K562 (cell line): ENCODE data around the gene ANKRD12. TPM values are rescaled to one million over a fixed set of nuclear protein-coding genes. Genes with fewer than 3 reads are reported as not detected.

ENCODE experiments used
- CEBPG ChIP-seq, 3 experiments: fragments of 200-800 bp in 1 of 3; sonication (Bioruptor generic) in 1 of 3; sonication (generic) in 1 of 3; formaldehyde crosslinking in 1 of 3; IDR thresholded peaks in 2 of 3; conservative IDR thresholded peaks in 1 of 3; 2 replicates each; pipeline versions ENCODE4 v1.6.1 to v1.8.0; 2016 to 2022; ENCODE audit warnings: missing compliant biosample characterization in 2 of 3, missing genetic modification characterization in 2 of 3, mild to moderate bottlenecking in 1 of 3, missing genetic modification reagents in 1 of 3
- KDM1A ChIP-seq, 2 experiments: fragments of 450-650 bp; IDR thresholded peaks; 2 replicates each; pipeline ENCODE4 v1.6.1; 2016; ENCODE audit warnings: mild to moderate bottlenecking in 2 of 2
- POLR2H ChIP-seq: IDR thresholded peaks from 2 replicates; pipeline ENCODE4 v1.6.1; 2016; ENCODE audit warnings: missing genetic modification characterization, low read depth, mild to moderate bottlenecking, control low read depth, missing compliant biosample characterization, moderate library complexity
- SPI1 ChIP-seq: IDR thresholded peaks from 2 replicates; pipeline ENCODE4 v1.6.1; 2011; ENCODE audit warnings: low read depth, low read length, control low read depth, borderline replicate concordance
- ZNF316 ChIP-seq: fragments of 450-650 bp; IDR thresholded peaks from 2 replicates; pipeline ENCODE4 v1.6.1; 2016
- ZNF584 ChIP-seq: fragments of 200-800 bp; sonication (Bioruptor generic); IDR thresholded peaks from 2 replicates; pipeline ENCODE4 v1.6.1; 2016; ENCODE audit warnings: low read depth, mild to moderate bottlenecking, missing genetic modification characterization, missing compliant biosample characterization
- polyA plus RNA-seq, 8 experiments: library from polyadenylated mRNA; depleted of rRNA in 4 of 8; stranded (reverse) in 5 of 8; unstranded in 3 of 8; fragments of >200 nt; fragmentation: Nextera tagmentation in 2 of 8; fragmentation: Illumina TruSeq in 1 of 8; extraction: Ambion mirVana in 2 of 8; extraction: Trizol in 1 of 8; gene quantifications; 2 replicates each; pipeline versions ENCODE4 v1.2.1 to v1.2.3, GENCODE V29; 2011 to 2014; ENCODE audit warnings: inconsistent platforms in 1 of 8, missing spikeins in 1 of 8
- total RNA-seq, 7 experiments: library from RNA; depleted of rRNA in 6 of 7; stranded (reverse); fragments of >200 nt in 6 of 7; fragmentation: Illumina TruSeq in 2 of 7; extraction: Trizol in 2 of 7; gene quantifications; 2 replicates each; pipeline versions ENCODE4 v1.2.1 to v1.2.3, GENCODE V29; 2011 to 2021; ENCODE audit warnings: low replicate concordance in 1 of 7
- TF ChIP-seq, protein P1 (sequence below), 3 experiments: fragments of 200-800 bp in 1 of 3; fragments of 250-450 bp in 1 of 3; fragments of 450-650 bp in 1 of 3; sonication (Bioruptor Pico) in 1 of 3; sonication (Bioruptor generic) in 1 of 3; formaldehyde crosslinking in 1 of 3; IDR thresholded peaks; 2 replicates each; pipeline versions ENCODE4 v1.6.1 to v1.8.0; 2016 to 2022; ENCODE audit warnings: mild to moderate bottlenecking in 2 of 3, missing genetic modification characterization in 2 of 3, missing compliant biosample characterization in 1 of 3, moderate library complexity in 1 of 3

ANKRD12 gene
- total and polyA plus RNA-seq, 9 of the 15 experiments (the other 6 are each of a cell fraction or from before 2014, with no cell fraction given), result 6.6 to 28.2 (median 16.0) TPM

DNA sequence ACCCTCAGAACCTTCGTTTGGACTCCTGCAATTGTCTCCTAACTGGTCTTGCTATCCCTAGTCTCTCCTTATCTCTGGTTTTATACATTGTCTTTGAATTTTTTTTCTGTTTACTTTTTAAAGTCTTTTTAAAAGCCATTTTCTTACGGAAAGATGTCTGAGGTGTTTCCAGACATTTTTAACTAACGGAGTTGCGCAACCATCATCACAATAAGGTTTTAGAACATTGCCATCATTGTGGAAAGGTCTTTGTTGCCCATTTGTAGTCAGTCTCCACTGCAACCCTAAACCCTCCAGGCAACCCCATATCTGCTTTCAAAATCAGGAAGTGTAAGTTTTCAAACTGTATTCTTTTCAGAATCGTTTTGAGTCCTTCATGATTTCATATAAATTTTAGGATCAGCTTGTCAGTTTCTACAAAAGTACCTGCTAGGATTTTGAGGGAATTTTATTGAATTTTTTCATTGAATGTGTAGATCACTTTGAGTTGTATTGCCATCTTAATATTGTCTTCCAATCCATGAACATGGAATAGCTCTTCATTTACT lies 46.3 kb downstream of the ANKRD12 start (continued):
- TF ChIP-seq, protein P1, sequence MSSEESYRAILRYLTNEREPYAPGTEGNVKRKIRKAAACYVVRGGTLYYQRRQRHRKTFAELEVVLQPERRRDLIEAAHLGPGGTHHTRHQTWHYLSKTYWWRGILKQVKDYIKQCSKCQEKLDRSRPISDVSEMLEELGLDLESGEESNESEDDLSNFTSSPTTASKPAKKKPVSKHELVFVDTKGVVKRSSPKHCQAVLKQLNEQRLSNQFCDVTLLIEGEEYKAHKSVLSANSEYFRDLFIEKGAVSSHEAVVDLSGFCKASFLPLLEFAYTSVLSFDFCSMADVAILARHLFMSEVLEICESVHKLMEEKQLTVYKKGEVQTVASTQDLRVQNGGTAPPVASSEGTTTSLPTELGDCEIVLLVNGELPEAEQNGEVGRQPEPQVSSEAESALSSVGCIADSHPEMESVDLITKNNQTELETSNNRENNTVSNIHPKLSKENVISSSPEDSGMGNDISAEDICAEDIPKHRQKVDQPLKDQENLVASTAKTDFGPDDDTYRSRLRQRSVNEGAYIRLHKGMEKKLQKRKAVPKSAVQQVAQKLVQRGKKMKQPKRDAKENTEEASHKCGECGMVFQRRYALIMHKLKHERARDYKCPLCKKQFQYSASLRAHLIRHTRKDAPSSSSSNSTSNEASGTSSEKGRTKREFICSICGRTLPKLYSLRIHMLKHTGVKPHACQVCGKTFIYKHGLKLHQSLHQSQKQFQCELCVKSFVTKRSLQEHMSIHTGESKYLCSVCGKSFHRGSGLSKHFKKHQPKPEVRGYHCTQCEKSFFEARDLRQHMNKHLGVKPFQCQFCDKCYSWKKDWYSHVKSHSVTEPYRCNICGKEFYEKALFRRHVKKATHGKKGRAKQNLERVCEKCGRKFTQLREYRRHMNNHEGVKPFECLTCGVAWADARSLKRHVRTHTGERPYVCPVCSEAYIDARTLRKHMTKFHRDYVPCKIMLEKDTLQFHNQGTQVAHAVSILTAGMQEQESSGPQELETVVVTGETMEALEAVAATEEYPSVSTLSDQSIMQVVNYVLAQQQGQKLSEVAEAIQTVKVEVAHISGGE (CRISPR knock-in tag; IDR thresholded peaks at IDR 0.05), result no peak
- peak; percentile 78; the same call in 1 of the 2 replicates for TF ChIP-seq SPI1
- no peak for TF ChIP-seq KDM1A (IDR thresholded peaks at IDR 0.05)
- peak; percentile 70; the same call in 1 of the 2 replicates for TF ChIP-seq CEBPG (CRISPR knock-in tag; IDR thresholded peaks at IDR 0.05)
- peak; percentile 79 to 98 for TF ChIP-seq CEBPG (tag; conservative IDR thresholded peaks at IDR 0.05 in 1 of 2, IDR thresholded peaks at IDR 0.05 in 1 of 2)
- TF ChIP-seq POLR2H (tag), result peak; percentile 9; the same call in 1 of the 2 replicates
- TF ChIP-seq ZNF316, result no peak
- TF ChIP-seq ZNF584 (CRISPR knock-in tag), result no peak
